Natural killer cell treated with Interleukin-12 subunit alpha and Interleukin-12 subunit beta and Interleukin-15 and Interleukin-18, amount 100 ng/mL, for 72 hours (primary cell): ENCODE data around the gene KCTD16. TPM values are rescaled to one million over a fixed set of nuclear protein-coding genes. Genes with fewer than 3 reads are reported as not detected.

Experiments
- ATAC-seq, 2 donors: fragments of 150-1000 bp; cut with Tn5 transposase in 1 of 2; sonication (Bioruptor Pico), chemical (Tn5 transposase) in 1 of 2; 2 replicates each; pipeline ENCODE4 v1.10.0; 2021
- DNase-seq: peaks from one replicate; pipeline ENCODE4 v3.0.0; 2022; ENCODE audit warnings: low spot score
- H3K27ac Mint-ChIP-seq, 2 donors: 1 replicate in 1 of 2; 2 replicates in 1 of 2; pipeline ENCODE4 v1.8.0; 2022; ENCODE audit warnings: mixed read lengths in 2 of 2, mild to moderate bottlenecking in 1 of 2, moderate library complexity in 1 of 2
- H3K27me3 Mint-ChIP-seq, 2 donors: 1 replicate in 1 of 2; 2 replicates in 1 of 2; pipeline ENCODE4 v1.8.0; 2022; ENCODE audit warnings: mixed read lengths in 2 of 2
- H3K36me3 Mint-ChIP-seq: one replicate; pipeline ENCODE4 v1.8.0; 2022; ENCODE audit warnings: mixed read lengths
- H3K4me1 Mint-ChIP-seq, 2 donors: 1 replicate in 1 of 2; 2 replicates in 1 of 2; pipeline ENCODE4 v1.8.0; 2022; ENCODE audit warnings: low read depth in 2 of 2, mixed read lengths in 2 of 2, mild to moderate bottlenecking in 1 of 2
- H3K4me3 Mint-ChIP-seq: one replicate; pipeline ENCODE4 v1.8.0; 2022; ENCODE audit warnings: mixed read lengths
- H3K9me3 Mint-ChIP-seq: 2 replicates; pipeline ENCODE4 v1.8.0; 2022; ENCODE audit warnings: mixed read lengths
- total RNA-seq, 2 donors: library from RNA; stranded (reverse); gene quantifications; one replicate each; pipeline ENCODE4 v1.2.3, GENCODE V29; 2022

The KCTD16 gene
- total RNA-seq, 2 donors from 2014 or later: not detected

GRCh38 chr5:144522698-144523097 lies 352.0 kb downstream of the KCTD16 start:
- H3K4me1 Mint-ChIP-seq: no peaks in the 10 kb centered on the region
- H3K36me3 Mint-ChIP-seq: no peaks in the 10 kb centered on the region
- H3K27ac Mint-ChIP-seq: no peak overlapping the region
- no peaks in the 10 kb centered on the region for H3K27me3 Mint-ChIP-seq
- peaks cover 16% of the 10 kb centered on the region for H3K9me3 Mint-ChIP-seq
- ATAC-seq: no peak
- no peak for DNase-seq
- H3K4me3 Mint-ChIP-seq: no peak overlapping the region

GRCh38 chr5:144525000-144525399 lies 354.3 kb downstream of the KCTD16 start:
- DNase-seq (no peak), ATAC-seq (no peak)
- Mint-ChIP-seq H3K9me3 (peaks cover 20% of the 10 kb centered on the region), H3K27ac (no peak overlapping the region), H3K27me3 (no peaks in the 10 kb centered on the region), H3K4me1 (no peaks in the 10 kb centered on the region), H3K4me3 (no peak overlapping the region), H3K36me3 (no peaks in the 10 kb centered on the region)

- H3K4me1 Mint-ChIP-seq: no peaks in the 10 kb centered on the region
- H3K36me3 Mint-ChIP-seq: no peaks in the 10 kb centered on the region
- H3K9me3 Mint-ChIP-seq: peaks cover 30% of the 10 kb centered on the region
- DNase-seq: no peak
- H3K27me3 Mint-ChIP-seq: no peaks in the 10 kb centered on the region
- H3K27ac Mint-ChIP-seq: no peak overlapping the region
- ATAC-seq: no peak
- H3K4me3 Mint-ChIP-seq: no peak overlapping the region
These were observed 360.5 kb downstream of the KCTD16 start for GRCh38 chr5:144531188-144531587.

Other genes with a start within 250 kb of the KCTD16 start
- gene YIPF5, start 214 bp upstream of the KCTD16 start, total RNA-seq: 10 to 100 TPM; 34.4 to 58.6 TPM